ENCODE data around the gene KANK3. TPM values are rescaled to one million over a fixed set of nuclear protein-coding genes. Genes with fewer than 3 reads are reported as not detected.

KANK3 gene
- total and polyA plus RNA-seq, 7 donors: 0.92 to 8.9 (median 6.5) TPM

DNA sequence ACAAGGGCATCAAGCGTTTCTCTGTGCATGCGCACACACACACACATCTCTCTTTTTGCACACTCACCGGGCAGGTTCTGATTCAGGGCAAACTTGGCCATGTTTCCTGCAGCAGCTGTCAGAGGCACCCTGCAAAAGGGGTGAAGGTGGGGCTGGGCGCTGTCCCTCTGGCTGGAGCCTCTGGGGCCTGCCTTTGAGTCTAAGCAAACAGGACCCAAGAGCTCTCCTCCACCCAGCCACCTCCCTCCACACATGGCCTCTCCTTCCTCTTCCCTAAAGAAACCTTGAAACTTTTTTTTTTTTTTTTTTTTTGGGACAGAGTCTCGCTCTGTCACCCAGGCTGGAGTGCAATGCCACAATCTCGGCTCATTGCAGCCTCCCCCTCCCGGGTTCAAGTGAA lies 5.3 kb downstream of the KANK3 start:
- no peaks in the 10 kb centered on the region for H3K9me3 ChIP-seq
- no peak for DNase-seq
- 30 to 70% methylated on average over 7 of the region's 7 CpGs for WGBS, 2 donors
- H3K36me3 ChIP-seq: no peaks in the 10 kb centered on the region
- peaks cover 0 to 29% (median 23%) of the 10 kb centered on the region in 4 donors for H3K4me1 ChIP-seq
- peaks cover 30 to 68% (median 57%) of the 10 kb centered on the region in 3 donors for H3K27me3 ChIP-seq
- intact Hi-C loops (cut with DNase I): no loop called here
- no peak overlapping the region for H3K4me3 ChIP-seq
- no peak for TF ChIP-seq EP300 (IDR thresholded peaks at IDR 0.05)
- TF ChIP-seq POLR2AphosphoS5 (IDR thresholded peaks at IDR 0.05): no peak
- TF ChIP-seq CTCF (IDR thresholded peaks at IDR 0.05): no peak
- no peak for TF ChIP-seq POLR2A (IDR thresholded peaks at IDR 0.05)
- H3K27ac ChIP-seq: no peak overlapping the region

GRCh38 chr19:8336660-8337059 lies 6.4 kb downstream of the KANK3 start:
- no peak for DNase-seq
- TF ChIP-seq CTCF (IDR thresholded peaks at IDR 0.05): no peak
- TF ChIP-seq POLR2AphosphoS5 (IDR thresholded peaks at IDR 0.05): no peak
- no peak for TF ChIP-seq POLR2A (IDR thresholded peaks at IDR 0.05)
- TF ChIP-seq EP300 (IDR thresholded peaks at IDR 0.05): no peak
- intact Hi-C loops (cut with DNase I): no loop called here
- 50 to 53% methylated on average over 8 of the region's 8 CpGs for WGBS, 2 donors
- H3K27me3 ChIP-seq: peaks cover 28 to 65% (median 47%) of the 10 kb centered on the region in 3 donors
- H3K4me1 ChIP-seq: peaks cover 0 to 26% (median 21%) of the 10 kb centered on the region in 4 donors
- H3K36me3 ChIP-seq: no peaks in the 10 kb centered on the region
- no peaks in the 10 kb centered on the region for H3K9me3 ChIP-seq
- H3K27ac ChIP-seq: no peak overlapping the region
- H3K4me3 ChIP-seq: no peak overlapping the region

DNA sequence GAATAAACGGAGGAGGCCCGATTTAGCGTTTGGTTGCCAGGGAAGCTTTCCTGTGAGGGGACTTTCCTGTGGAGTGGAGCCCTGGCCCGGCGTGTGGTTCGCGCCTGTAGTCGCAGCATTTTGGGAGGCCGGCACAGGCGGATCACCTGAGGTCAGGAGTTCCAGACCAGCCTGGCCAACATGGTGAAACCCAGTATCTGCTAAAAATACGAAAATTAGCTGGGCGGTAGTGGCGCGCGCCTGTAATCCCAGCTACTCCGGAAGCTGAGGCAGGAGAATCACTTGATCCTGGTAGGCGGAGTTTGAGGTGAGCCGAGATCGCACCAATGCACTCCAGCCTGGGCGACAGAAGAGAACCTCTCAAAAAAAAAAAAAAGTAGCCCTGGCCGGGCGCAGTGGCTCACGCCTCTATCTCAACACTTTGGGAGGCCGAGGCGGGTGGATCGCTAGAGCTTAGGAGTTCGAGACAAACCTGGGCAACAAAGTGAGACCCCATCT lies 6.9 kb downstream of the KANK3 start:
- H3K4me3 ChIP-seq: no peak overlapping the region
- no peaks in the 10 kb centered on the region for H3K36me3 ChIP-seq
- WGBS, 2 donors: 24 to 39% methylated on average over 27 of the region's 27 CpGs
- no peak for DNase-seq
- no peak for TF ChIP-seq CTCF (IDR thresholded peaks at IDR 0.05)
- no peak for TF ChIP-seq POLR2AphosphoS5 (IDR thresholded peaks at IDR 0.05)
- TF ChIP-seq EP300 (IDR thresholded peaks at IDR 0.05): no peak
- TF ChIP-seq POLR2A (IDR thresholded peaks at IDR 0.05): no peak
- intact Hi-C loops (cut with DNase I): no loop called here
- no peaks in the 10 kb centered on the region for H3K9me3 ChIP-seq
- no peak overlapping the region for H3K27ac ChIP-seq
- H3K27me3 ChIP-seq: peaks cover 28 to 60% (median 46%) of the 10 kb centered on the region in 3 donors
- peaks cover 0 to 26% (median 21%) of the 10 kb centered on the region in 4 donors for H3K4me1 ChIP-seq

DNA sequence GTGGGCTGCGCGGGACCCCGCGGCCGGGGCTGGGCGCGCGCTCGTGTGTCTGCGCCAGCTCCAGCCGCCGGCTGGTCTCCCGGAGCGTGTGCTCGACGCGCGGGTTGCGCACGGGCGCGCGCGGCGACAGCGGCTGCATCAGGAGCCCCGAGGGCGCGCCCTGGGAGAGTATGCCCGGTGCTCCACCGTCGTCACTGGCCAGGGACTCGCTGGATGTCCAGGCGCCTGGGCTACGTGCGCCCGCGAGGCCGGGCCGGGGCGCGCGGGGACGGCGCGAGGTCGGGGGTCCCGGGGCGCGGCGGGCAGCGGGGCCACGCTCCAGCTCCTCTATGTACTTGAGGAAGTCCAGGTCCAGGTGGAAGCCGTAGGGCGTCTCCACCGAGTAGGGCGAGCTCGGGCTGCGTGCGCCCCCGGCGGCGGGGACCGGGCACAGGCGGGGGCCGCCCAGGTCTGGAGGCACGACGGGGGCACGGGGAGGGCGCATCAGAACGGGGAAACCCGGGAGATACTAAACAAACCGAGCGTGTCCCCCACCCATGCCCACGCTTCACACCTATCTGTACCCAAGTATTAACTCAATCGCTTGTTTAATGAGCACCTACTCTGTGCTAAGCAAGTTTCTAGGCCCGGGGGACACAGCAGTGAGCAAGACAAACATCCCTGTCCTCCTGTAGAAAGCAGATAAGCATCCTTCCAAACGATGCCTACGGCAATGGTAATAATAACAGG lies 7.6 kb downstream of the KANK3 start:
- Histone ChIP-seq H3K27me3 (peaks cover 28 to 58% (median 40%) of the 10 kb centered on the region in 3 donors), H3K27ac (no peak overlapping the region), H3K9me3 (no peaks in the 10 kb centered on the region), H3K4me1 (peaks cover 0 to 26% (median 21%) of the 10 kb centered on the region in 4 donors), H3K36me3 (no peaks in the 10 kb centered on the region), H3K4me3 (peak overlapping the region in 3 of 4 donors; percentile 28 to 38 (median 33))
- intact Hi-C loops (cut with DNase I): no loop called here
- no peak for DNase-seq
- no peak for TF ChIP-seq POLR2AphosphoS5 (IDR thresholded peaks at IDR 0.05)
- TF ChIP-seq POLR2A (IDR thresholded peaks at IDR 0.05): no peak
- no peak for TF ChIP-seq EP300 (IDR thresholded peaks at IDR 0.05)
- TF ChIP-seq CTCF (IDR thresholded peaks at IDR 0.05): no peak
- 3 to 7% methylated on average over 79 of the region's 79 CpGs for WGBS, 2 donors

All from sigmoid colon (tissue), 7 donors.